GM20000 (cell line): ENCODE data around the gene OGFRL1.

Experiments used
- DNase-seq: peaks from one replicate; pipeline ENCODE4 v3.0.0; 2012; ENCODE audit warnings: low spot score
- TF ChIP-seq, protein P1 (sequence below): IDR thresholded peaks from 2 replicates; pipeline ENCODE4 v1.5.1; 2012; ENCODE audit warnings: mild to moderate bottlenecking, control low read depth; ENCODE audit errors: extremely low read depth, missing control alignments

Gene OGFRL1

DNA sequence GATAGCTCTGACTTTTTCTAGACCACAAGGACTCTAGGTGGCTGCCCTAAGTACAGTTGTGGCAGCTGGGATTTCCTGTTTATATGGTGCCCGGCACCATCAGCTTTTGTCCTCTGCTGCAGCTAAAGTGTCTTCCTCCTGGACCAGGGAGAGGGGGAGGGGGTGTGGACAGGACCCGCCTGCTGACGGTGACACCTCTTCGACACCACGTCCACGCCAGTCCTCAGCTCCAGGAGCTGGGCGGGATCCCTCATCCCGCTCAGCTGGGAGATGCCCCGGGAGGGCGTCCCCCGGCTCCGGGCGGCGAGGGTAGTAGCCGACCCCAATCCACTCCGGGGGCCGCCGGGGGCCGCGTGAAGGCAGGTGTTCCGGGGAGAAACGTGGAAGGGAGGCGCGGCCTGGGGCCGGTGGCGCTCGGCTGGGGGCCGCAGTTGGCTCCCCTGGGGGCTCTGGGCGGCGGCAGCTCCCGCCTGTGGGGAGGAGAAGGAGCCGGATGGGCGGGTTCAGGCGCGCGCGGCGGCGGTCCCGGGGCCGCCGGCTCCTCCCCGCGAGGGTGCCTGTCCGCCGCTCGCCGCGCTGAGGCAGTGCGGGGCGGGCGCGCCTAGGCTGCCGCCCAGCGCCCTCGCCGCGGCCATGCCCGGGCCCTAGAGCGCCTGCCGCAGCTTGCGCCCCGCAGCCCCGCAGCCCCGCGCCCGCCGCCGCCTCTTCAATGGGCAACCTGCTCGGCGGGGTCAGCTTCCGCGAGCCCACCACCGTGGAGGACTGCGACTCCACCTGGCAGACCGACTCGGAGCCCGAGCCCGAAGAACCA, at the start of gene OGFRL1:
TSS of gene OGFRL1 (plus strand) at position 584 of the 811 bp plus-strand sequence. CDS start at position 710, 126 bp downstream.
- peak; percentile 95 for DNase-seq
- TF ChIP-seq, protein P1, sequence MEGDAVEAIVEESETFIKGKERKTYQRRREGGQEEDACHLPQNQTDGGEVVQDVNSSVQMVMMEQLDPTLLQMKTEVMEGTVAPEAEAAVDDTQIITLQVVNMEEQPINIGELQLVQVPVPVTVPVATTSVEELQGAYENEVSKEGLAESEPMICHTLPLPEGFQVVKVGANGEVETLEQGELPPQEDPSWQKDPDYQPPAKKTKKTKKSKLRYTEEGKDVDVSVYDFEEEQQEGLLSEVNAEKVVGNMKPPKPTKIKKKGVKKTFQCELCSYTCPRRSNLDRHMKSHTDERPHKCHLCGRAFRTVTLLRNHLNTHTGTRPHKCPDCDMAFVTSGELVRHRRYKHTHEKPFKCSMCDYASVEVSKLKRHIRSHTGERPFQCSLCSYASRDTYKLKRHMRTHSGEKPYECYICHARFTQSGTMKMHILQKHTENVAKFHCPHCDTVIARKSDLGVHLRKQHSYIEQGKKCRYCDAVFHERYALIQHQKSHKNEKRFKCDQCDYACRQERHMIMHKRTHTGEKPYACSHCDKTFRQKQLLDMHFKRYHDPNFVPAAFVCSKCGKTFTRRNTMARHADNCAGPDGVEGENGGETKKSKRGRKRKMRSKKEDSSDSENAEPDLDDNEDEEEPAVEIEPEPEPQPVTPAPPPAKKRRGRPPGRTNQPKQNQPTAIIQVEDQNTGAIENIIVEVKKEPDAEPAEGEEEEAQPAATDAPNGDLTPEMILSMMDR, result peak; percentile 17

DNA sequence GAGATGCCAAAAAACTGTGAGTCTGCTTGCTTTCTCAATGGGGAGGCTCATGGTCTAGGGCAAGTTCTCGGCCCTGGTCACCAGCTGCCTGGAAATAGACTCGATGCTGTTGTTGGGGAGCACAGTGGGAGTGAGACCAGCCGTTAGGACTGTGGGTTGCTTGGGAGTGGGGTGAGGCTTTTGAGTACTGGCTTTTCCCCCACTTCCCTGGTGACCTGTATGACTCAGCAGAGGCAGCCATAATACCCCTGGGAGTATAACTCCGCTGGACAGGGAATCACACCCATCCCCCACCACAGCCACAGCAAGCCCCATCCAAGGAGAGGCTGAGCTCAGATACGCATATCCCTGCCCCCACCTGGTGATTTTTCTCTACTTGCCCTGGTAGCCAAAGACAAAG, 48.9 kb upstream of the OGFRL1 start:
- DNase-seq, result no peak
- TF ChIP-seq, protein P1, result no peak

DNA sequence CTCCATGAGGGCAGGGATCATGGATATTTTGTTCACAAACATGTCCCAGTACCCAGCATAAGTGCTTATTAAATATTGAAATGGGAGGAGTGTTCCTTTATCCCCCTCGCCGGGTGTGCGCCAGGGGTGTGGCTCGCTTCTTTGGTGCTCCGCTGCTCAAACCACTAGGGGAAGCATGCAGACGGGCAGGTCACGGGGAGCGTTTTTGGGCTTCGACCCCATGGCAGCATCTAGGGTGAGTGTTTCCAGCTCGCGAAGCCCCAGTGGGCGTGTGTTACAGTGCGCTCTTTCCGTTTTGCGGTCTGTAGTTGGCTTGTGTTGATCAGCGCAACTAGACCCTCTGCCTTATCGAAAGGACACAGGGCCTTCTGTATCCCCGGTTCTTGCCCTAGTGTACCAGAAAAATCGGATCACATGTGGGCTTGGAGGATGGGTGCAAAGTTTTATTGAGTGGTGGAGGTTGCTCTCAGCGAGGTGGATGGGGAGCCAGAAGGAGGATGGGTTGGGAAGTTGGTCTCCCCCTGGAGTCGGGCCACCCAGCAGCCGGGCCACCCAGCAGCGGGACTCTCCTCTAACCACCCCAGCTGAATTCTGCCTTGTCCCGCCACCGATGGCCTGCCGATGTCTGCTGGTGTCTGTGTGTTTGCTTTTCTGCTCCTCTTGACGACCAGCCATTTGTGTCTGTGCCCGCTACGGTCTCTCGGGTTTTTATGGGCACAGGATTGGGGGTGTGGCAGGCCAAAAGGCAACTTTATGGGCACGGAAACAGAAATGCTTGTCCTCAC, 43.2 kb upstream of the OGFRL1 start:
- TF ChIP-seq, protein P1, result no peak
- no peak for DNase-seq

DNA sequence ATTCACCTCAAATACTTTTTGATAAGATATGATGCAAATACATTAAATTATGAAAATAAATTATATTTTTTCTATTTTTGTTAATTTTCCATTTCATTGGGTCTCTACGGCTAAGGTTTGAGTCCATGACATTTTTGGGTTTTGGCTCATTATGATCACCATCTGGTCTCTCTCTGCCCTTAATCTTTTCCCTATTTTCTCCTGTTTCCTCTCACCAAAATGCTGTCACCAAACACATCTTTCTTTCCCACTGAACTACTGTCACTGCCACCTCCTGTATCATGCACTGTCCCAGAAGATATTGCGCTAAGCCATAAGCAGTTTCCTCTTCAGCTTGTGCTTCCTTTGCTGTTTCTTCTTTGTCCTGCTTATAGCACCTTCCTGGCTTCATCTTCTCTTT, 42.0 kb upstream of the OGFRL1 start:
- TF ChIP-seq, protein P1, result no peak
- no peak for DNase-seq

DNA sequence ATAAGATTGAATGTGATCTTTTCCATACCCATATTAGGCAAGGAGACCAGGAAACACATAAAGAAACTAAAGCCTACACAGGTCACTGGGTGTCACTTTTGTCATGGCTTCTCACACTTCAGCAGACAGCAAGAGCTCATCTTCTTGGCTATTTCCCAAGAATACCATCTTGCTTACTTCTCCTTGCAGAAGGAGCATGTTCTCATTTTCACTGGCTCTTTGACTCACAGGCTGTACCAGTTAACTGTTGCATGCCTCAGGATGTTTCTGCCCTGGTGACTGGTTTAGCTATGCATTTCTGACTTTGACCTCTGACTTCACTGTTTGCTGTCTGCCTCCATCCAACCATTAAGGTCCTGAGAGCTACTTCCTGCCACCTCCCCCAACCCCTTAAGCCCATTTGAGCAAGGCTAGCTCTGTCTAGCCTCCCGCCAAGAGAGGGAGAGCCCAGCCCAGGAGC, 40.3 kb upstream of the OGFRL1 start:
- no peak for DNase-seq
- TF ChIP-seq, protein P1, result no peak

DNA sequence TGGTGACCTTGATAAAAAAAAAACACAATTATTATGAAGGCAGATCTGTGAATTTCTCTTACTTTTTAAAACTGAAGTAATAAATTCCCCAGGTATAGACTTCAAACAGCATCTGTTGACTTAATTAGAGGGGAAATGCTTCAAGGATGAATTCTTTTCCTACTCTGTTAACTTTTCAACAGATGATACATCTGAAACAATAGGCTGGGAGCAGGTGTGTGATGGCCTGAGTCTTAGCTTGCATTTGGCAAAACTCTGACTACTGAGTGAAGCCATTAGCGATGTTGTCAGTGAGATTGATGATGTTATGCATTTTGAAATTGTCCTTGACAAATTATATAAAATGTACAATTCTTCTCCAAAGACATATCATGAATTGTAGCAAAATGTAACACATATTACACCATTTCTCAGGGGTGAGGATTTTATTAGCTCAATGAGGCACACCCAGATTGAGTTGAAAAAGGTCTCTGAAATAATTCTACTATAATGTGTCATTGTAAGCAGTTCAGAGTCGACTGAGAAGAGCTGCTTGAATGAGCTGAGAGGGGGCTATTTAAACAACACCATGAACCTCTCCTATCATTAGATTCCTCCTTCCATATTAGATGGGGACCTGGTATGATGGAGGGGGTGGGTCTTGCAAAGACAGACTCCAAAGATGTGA, 39.6 kb upstream of the OGFRL1 start:
- no peak for DNase-seq
- TF ChIP-seq, protein P1, result no peak
